GM18499 (cell line): ENCODE measurements around the gene TBX20.
"Not testable (repeated sequence)": the region's sequence is repeated elsewhere in the genome, so short reads cannot be mapped to it uniquely, and the experiment has no call there.

Experiments
- ATAC-seq: cut with Tn5 transposase; IDR thresholded peaks from one replicate; pipeline ENCODE4 v1.9.1; 2021; ENCODE audit warnings: moderate number of reproducible peaks; ENCODE audit not compliant: insufficient read depth, unreplicated experiment

TBX20 gene

DNA sequence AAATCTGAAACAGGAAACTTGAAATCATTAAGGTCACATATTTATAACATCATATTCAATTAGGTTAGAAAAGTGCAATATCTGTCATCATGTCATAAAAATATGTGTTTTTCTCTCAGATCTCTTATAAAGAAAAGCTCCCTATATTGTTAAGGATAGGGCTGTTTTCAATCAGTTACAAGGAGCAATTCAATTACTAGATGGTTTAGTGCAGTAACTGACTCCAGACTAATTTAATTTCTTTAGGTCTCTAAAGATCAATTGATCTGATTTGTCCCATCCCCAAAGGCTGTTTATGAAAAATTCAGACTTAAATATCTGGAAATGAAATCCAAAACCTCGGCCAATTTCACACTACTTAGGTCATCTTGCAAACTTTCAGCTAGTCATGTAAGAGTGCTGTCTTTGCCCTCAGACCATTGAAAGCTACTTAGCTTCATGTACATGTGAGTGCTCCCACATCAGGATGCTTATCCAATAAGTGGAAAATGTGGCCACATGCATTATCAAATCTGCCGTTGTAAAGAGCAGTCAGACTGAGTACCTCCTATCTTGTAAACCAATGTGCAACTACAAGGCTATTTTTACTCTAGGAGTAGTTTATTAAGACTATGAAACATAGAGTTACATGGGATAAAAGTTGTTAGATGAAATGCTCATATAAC lies 24.7 kb downstream of the TBX20 start:
- ATAC-seq = not testable (repeated sequence)

DNA sequence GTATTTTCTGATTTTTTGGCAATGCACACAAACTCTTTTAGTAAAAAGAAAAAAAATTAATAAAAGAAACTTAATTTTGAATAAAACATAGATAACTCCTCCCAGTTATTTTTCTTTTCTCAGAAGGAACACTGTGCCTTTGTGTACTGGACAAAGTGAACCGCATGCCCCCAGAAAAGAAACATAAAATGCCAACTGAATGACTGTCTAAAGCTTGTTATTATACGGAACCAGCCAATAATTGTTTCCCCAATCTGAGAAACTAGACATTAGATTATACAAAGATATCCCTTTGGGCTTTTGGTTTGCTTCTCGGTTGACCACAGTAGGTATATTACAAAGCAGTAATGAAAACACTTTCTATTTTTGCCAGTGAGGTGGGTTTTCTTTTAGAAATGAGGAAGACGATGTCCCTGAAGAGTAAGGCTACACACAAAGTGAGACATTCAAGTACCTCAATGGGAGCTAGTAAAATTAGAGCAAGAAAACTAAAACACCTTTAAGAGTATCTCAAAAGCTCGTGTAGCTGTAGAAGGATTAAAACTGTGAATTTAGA lies 25.3 kb downstream of the TBX20 start:
- ATAC-seq = not testable (repeated sequence)

DNA sequence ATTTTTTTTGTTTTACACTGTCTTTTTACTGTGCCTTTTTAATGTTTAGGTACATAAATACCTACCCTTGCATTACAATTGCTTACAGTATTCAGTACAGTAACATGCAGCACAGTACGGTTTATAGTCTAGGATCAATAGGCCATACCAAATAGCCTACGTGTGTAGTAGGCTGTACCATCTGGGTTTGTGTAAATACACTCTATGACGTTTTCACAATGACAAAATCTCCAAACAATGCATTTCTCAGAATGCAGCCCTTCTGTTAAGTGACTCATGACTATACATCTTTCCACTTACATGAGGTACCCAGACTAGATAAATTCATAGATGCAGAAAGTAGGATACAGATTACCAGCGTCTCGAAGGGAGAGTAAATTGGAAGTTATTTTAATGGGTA lies 26.5 kb downstream of the TBX20 start:
- not testable (repeated sequence) for ATAC-seq

DNA sequence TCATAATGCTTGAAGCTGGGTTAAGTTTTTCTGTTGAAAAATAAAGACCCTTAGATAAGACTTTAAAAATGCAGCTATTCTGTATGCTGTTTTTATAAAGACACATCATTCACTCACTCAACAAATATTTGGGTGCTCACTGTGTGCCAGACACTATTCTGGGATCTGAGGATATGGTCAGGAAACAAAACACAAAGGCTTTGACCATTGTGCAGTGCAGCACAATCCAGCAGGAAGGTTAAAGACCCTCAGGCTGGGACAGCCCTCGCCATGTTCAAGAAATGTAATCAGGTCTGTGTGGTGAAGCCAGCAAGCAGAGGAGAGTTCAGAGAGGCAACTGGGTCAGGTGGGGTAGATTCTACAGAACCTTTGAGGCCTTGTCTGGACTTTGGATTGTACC lies 31.5 kb downstream of the TBX20 start:
- not testable (repeated sequence) for ATAC-seq

DNA sequence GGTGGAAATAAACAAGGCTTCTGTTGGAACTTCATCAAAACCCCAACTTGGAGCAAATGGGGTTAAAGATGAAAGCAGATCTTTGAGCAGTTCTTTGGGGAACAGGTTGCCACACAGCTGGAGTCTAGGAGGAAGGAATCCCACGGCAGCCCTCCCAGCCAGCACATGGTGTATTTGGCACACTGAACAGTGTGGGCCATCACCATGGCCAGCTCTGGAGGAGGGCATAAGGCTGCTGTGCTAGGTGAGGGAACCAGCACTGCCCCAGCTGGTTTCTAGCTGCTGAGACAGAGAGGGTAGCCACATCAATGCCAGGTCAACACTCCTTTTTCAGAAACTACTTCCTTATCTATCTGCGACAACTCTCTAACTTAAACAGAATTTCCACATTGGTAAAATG lies 33.7 kb downstream of the TBX20 start:
- not testable (repeated sequence) for ATAC-seq

DNA sequence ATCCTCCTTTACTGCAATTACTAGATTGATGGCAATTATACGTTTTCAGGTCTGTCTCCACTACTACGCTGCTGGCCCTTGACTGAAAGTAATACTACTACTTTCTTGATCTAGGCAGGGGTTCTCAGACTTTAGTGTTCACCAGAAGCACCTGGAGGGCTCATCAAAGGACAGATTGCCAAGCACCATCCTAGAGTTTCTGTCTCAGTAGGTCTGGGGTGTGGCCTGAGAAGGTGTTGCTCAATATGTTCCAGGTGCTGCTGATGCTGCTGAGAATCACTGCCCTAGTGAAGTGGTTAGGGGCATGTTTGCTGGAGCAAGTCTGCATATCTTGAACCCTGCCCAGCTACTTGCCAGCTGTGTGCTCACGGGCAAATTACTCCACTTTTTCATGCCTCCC lies 37.9 kb downstream of the TBX20 start:
- ATAC-seq = not testable (repeated sequence)

DNA sequence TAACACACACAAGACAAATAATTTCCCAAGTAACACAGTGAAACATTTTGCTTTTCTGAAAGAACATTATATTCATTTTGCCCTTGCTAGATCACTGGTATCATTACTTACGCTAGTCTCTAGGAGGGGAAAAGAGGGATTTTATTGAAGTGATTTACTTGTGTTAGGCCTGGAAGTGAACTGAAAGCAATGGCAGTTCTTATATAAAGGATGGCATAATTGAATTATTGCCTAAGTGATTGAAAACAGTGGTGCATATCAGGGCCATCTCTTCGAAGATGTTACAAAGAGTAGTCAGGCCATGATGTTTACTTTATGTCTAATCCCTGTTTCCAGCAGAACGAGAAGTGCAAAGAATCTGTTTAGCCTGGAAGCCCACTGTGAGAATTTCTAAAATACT lies 38.8 kb downstream of the TBX20 start:
- ATAC-seq = not testable (repeated sequence)

DNA sequence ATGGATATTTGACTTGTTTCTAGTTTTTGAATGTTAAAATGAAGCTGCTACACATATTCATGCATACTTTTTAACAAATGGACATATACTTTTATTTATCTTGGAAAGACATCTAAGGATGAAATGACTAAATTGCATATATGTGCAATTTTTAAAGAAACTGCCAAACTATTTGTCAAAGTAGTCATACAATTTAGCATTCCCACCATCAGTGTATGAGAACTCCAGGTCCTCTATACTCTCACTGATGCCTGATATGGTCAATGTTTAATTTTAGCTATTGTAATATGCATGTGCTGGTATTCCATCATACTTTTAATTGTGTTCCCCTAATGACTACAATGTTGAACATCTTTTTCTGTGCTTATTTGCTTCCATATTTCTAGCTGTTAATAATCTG lies 47.0 kb downstream of the TBX20 start:
- ATAC-seq = not testable (repeated sequence)

DNA sequence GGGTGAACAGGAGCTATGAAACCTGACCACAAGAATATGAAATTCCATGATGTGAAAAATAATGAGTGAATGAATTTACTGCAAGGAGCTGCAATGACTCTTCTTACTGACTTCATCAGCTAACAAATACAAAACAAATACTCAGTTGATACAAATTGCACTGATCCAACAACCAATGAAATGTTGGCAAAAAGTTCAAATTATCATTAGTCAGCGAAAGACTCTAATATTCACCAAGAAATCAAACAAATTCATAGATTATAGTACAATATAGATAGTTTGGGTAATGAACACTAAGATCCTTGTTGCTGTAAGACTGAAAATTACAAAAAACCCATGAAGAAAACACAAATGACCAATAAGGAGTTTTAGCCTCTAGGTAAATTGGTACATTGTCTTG lies 49.0 kb downstream of the TBX20 start:
- ATAC-seq = not testable (repeated sequence)

DNA sequence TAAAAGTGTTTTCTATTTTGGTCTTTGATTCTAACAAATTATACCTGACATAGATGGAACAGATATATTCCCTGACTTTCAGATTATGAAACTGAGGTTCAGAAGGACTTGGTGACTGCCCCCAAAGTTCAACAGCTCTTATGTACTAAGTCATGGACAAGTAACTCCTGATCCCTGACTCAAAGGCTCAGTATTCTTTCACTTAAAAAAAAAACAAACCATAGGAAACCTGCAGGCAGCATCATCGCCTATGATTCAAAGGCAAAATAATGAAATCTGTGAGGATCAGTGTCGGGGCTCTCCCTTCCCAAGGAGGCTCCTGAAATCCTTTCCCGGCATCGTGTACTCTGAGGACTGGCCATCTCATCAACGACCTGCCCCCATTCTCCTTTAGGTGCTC lies 49.9 kb downstream of the TBX20 start:
- ATAC-seq = not testable (repeated sequence)

DNA sequence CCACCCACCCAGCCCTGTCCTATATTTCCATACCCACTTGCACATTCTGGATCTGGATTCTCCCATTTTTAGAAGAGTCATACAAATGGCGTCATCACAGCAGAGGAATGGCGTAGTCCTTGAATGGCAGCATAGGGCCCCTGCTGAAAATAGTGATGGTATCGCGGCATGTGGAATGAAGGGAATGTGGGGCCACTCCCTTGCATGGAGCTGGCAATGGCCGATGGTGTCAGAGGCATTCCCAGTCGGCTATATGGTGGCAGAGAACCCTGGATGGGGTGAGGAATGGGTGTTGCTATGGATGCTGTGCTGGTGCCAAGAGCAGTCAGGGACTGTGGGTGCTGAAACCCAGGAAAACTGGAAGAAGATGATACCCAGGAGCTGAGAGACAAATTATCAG lies 51.5 kb downstream of the TBX20 start:
- ATAC-seq = not testable (repeated sequence)

DNA sequence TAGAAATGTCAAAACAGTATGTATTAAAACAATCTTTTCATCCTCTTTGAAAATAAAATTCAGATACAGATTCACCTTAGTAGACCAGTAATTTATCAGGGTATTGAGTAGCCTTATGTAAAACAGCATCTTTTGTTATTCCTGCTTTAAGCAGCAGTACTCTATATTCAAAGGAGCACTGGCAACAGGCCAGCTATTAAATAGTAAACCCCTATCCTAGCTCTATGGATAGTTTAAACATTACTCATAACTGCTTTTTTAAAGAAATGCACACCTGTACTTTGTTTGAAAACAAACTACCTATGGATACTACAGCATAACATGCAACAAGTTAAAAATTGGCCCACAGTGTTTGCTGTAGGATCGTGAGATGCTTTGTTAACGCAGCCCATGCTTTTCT lies 53.7 kb downstream of the TBX20 start:
- ATAC-seq = not testable (repeated sequence)

DNA sequence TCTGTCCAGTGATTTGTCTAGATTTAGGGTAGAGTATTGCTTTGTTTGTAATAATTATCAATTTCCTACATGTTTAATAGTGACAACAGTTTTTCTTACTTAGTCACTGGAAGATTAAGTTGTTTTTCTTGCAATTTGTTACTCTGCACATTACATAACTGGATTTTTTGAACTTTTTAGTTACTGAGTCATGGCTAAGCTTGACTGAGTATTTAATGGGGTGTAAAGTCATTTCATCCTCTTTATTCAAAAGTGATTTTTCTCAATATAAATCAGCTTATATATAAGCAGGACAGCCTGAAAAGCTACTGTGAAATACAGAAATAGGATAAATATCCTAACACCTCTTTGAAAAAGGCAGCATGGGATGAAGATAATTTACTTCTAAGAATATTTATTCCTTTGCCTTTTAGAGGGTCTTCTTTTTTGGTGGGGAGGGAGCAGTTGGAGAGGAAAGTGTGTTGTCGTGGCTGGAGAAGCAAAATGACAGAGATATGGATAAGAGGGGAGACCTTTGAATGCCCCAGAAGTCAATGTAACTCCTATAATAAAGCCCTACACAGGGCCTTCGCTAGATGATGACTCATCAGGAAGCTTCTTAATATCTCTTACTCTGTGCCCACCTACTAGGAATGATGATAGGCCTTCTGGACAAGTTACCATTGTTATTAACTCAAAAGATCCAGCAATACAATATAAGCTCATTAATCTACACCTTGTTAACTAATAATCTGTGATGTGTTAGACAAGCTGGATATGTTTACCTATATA lies 55.3 kb downstream of the TBX20 start:
- not testable (repeated sequence) for ATAC-seq

DNA sequence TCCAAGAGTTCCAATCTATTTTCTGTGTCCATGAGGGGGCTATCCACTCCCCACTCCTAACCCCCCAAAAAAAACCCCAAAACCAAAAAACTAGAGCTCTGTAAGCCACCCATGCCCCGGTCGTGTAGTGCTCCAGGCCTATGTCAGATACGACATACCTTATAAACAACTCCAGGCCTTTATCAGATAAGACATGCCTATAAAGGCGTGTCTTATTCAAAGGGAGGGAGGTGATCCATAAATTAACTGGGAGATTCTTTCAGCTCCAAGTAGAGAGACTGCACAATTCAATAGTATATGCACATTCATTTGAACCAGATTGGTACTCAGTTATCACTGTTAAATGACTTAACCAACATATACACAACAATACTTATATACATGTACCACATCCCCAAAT lies 62.3 kb downstream of the TBX20 start:
- ATAC-seq = not testable (repeated sequence)

DNA sequence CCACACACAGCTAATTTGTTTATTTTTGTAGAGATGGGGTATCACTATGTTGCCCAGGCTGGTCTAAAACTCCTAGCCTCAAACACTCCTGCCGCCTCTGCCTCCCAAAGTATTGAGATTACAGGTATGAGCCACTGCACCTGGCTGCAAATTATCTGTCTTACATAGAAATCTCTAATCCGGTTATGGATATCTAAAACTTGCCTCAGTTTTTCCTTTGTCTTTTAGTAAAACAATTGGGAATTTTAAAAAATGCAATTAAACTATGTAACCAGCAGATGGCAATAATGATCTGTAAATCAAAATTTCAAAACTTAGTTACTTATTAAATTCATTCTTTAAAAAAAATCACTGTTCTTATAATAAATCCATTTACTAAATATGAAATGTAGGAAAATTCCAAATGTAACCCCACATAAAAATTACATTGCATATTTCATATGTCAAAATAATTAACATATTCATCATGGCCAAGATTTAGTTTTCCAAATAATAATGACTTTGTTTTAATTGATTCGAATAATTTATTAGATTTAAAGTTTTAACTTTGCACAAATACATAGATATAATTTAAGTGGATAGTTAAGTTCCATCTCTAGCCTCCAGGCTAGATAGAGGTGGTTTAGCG lies 63.6 kb downstream of the TBX20 start:
- ATAC-seq = not testable (repeated sequence)

DNA sequence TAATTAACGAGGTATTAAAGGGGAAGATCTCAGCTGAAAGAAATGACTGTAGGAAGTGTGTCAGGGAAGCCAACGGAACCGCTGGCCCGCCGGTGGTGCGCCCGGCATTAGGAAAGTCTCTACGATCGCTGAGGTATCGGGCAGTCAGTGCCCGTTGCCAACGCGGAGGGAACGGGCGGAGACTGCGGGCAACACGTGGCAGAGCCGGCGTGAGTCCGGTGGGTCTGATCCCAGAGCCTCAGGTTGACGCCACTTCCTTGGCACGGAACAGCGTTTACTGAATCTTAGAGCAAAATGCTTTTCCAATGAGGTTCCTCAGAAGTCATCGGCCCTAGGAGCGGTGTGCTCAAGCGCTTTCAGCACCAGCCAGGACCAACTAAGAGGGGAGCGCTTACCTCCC lies 67.1 kb downstream of the TBX20 start:
- not testable (repeated sequence) for ATAC-seq

DNA sequence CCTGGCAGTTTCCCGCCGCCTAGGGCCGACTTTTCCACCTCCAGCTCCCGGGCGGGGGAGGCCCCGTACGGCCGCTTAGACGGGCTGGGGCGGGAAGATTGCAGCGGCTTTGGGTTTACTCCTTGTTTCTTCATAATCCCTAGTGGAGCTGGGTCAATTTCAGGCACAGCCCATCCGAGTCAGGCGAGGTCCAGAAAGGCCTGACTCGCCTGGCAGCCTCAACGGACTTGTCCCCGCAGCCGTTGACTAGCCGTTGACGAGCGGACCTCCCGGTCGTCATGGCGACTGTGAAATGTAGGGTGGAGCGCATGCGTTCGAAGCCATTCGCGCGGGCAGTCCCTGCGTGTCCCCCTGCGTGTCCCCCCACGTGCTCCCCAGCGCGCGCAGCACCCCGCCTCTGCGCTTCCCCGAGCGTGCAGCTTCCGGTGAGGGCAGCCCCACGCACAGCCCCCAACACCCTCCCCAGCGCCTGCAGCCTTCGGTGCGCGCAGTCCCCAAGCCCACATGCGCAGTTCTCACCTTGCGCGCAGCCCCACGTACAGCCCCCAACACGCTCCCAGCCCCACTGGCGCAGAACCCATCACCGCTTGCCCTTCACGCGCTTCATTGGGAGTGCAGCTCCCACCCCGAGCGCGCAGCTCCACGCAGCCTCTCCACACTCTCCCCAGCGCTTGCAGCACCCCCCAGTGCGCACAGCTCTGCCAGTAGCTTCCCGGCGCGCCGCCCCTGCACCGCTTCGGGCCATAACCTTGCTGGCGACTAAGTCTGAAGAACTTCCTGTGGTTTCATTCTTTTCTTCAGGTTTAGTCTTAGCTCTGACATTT lies 67.8 kb downstream of the TBX20 start:
- ATAC-seq = no peak

DNA sequence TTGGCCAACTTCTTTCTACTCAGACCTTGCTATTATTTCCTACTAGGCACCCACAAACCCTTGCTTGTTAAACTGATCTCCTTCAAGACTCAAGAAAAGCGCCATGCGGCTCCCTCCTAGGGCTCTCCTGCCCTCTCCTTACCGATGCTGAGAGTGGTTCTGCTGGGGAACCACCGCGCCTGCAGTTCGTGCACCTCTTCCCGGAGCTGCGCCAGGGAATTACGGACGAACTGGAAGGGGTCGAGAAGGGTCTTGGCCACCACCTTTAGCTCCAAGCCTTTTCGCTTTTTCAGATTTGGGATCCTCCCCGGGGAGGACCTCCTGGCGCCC lies 68.4 kb downstream of the TBX20 start:
- not testable (repeated sequence) for ATAC-seq

DNA sequence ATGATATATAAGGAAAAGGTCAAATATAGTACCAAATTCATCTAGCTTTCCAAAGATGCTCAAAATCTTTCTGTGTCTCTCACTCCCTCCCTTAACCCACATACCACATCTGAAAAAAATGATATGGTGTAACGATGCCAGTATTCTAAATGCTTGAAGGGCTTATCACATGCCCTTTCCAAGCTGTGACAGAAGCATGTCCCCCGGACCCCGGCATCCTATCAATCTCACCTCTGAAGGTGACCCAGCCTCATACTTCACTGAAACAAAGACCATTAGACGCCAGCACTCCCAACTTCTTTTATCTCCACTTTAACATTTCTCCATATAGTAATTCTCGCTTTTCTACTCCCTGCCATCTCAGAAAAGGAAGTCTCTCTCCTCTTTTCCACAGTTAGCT lies 68.9 kb downstream of the TBX20 start:
- ATAC-seq = not testable (repeated sequence)

DNA sequence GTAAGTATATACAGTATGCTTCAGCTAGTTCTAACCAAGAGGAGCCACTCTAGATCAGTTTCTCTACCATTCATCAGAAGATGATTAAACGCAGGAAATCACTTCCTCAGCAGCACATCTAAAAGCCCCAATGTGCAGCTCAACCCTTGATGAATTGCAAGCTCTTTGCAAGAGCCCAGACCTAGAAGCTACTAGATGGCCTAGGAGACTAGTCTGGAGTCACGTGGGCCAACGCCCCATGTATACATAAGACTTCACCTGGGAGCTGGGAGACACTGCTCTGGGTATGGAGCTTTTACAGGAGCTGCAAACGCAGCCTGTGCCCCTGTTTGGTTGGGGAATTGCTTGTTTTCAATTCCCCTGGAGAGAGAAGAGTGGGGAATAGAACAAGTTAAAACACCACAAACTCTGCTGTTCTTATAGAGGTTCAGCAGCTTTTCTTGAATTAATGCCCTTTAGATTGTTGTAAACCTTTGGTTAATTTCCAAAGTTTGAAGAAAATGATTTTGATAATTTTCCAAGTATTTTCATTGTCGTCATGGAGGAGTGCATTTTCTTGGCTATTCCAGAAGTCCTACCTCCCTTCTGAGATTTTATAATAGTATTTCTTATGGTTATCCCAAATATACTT lies 69.9 kb downstream of the TBX20 start:
- ATAC-seq = not testable (repeated sequence)
